H1 (cell line): Measurements from ENCODE around the gene ANXA6. TPM values are rescaled to one million over a fixed set of nuclear protein-coding genes. Genes with fewer than 3 reads are reported as not detected.

Experiments used
- CTCF ChIA-PET: fragments of 300-600 bp; sonication (Branson Sonifier 250); formaldehyde crosslinking; loops from one replicate; lab custom pipeline; 2021; ENCODE audit not compliant: partially characterized antibody; lab: Charles Lee
- POLR2A ChIA-PET: fragments of 300-600 bp; sonication (Branson Sonifier 250); formaldehyde crosslinking; loops from one replicate; lab custom pipeline; 2021; ENCODE audit warnings: inconsistent platforms; ENCODE audit not compliant: partially characterized antibody; lab: Charles Lee
- DNase-seq, 2 experiments: peaks; one replicate each; pipeline versions ENCODE4 v3.0.0 to v3.0.0-alpha.2; 2010 to 2022; ENCODE audit warnings: low spot score in 2 of 2, low read depth in 1 of 2, mixed read lengths in 1 of 2
- FAIRE-seq: peaks from 2 replicates; lab custom pipeline; 2011; peaks lifted over from hg19 to GRCh38; lab: Jason Lieb, UNC
- H2AFZ ChIP-seq: 2 replicates; pipeline ENCODE4 v1.8.1; 2012; ENCODE audit warnings: low read length, inconsistent platforms
- H2AK5ac ChIP-seq: 2 replicates; pipeline ENCODE4 v1.6.1; 2013; ENCODE audit warnings: low read depth, low read length
- H2BK120ac ChIP-seq: replicated peaks from 2 replicates; pipeline ENCODE3; 2013; ENCODE audit warnings: low read depth, low read length, inconsistent platforms
- H2BK12ac ChIP-seq: 2 replicates; pipeline ENCODE4 v1.6.1; 2013; ENCODE audit warnings: low read depth, low read length
- H2BK15ac ChIP-seq: 2 replicates; pipeline ENCODE4 v1.6.1; 2013; ENCODE audit warnings: low read length
- H2BK20ac ChIP-seq: 2 replicates; pipeline ENCODE4 v1.6.1; 2013; ENCODE audit warnings: low read length
- H2BK5ac ChIP-seq: 2 replicates; pipeline ENCODE4 v1.6.1; 2013; ENCODE audit warnings: low read depth, low read length
- H3K14ac ChIP-seq: 2 replicates; pipeline ENCODE4 v1.6.1; 2013; ENCODE audit warnings: inconsistent platforms; ENCODE audit not compliant: insufficient read length
- H3K18ac ChIP-seq: 2 replicates; pipeline ENCODE4 v1.6.1; 2013; ENCODE audit warnings: low read length; ENCODE audit errors: extremely low read depth
- H3K23ac ChIP-seq: 2 replicates; pipeline ENCODE4 v1.6.1; 2013; ENCODE audit warnings: inconsistent platforms; ENCODE audit not compliant: insufficient read length
- H3K23me2 ChIP-seq: 2 replicates; pipeline ENCODE4 v1.6.1; 2013; ENCODE audit warnings: low read depth, low read length
- H3K27ac ChIP-seq: 2 replicates; pipeline ENCODE4 v1.6.1; 2011; ENCODE audit warnings: low read depth, low read length, inconsistent platforms
- H3K27me3 ChIP-seq, 4 experiments: replicated peaks in 1 of 4; 1 replicate in 1 of 4; 2 replicates in 3 of 4; pipeline versions ENCODE4 v1.6.1 to v1.8.1; 2011 to 2013; ENCODE audit warnings: low read length in 3 of 4, mild to moderate bottlenecking in 3 of 4, inconsistent platforms in 2 of 4, mixed read lengths in 2 of 4, moderate library complexity in 1 of 4; ENCODE audit not compliant: control insufficient read depth in 3 of 4, insufficient read depth in 3 of 4; ENCODE audit errors: extremely low read depth in 1 of 4
- H3K36me3 ChIP-seq, 4 experiments: 2 replicates each; pipeline versions ENCODE4 v1.6.1 to v1.8.1; 2011 to 2013; ENCODE audit warnings: mild to moderate bottlenecking in 4 of 4, low read length in 3 of 4, moderate library complexity in 2 of 4, control low read depth in 1 of 4, inconsistent platforms in 1 of 4; ENCODE audit not compliant: insufficient read depth in 4 of 4, control insufficient read depth in 2 of 4
- H3K4ac ChIP-seq: replicated peaks from 2 replicates; pipeline ENCODE3; 2013; ENCODE audit warnings: low read length, low read depth, mixed read lengths, inconsistent platforms; ENCODE audit not compliant: insufficient read length
- H3K4me1 ChIP-seq, 4 experiments: replicated peaks in 1 of 4; 1 replicate in 1 of 4; 2 replicates in 3 of 4; pipeline versions ENCODE4 v1.6.1 to v1.8.1; 2011 to 2013; ENCODE audit warnings: low read length in 3 of 4, inconsistent platforms in 2 of 4, mixed read lengths in 1 of 4; ENCODE audit not compliant: insufficient read depth in 4 of 4, control insufficient read depth in 3 of 4
- H3K4me2 ChIP-seq, 2 experiments: 2 replicates each; pipeline versions ENCODE4 v1.6.1 to v1.8.1; 2011 to 2013; ENCODE audit warnings: low read depth in 2 of 2, low read length in 2 of 2, control low read depth in 1 of 2, inconsistent platforms in 1 of 2, mild to moderate bottlenecking in 1 of 2; ENCODE audit not compliant: insufficient read depth in 1 of 2
- H3K4me3 ChIP-seq, 4 experiments: fragments of 200-600, 300-600 bp in 1 of 4; sonication (generic), shearing (Covaris generic), sonication (Bioruptor Twin) in 1 of 4; 2 replicates each; pipeline versions ENCODE4 v1.5.1 to v1.8.1; 2011 to 2016; ENCODE audit warnings: low read length in 4 of 4, low read depth in 3 of 4, control low read depth in 2 of 4, inconsistent platforms in 2 of 4, mild to moderate bottlenecking in 2 of 4, mixed read lengths in 1 of 4, moderate library complexity in 1 of 4; ENCODE audit not compliant: insufficient read depth in 2 of 4; ENCODE audit errors: extremely low read depth in 1 of 4
- H3K56ac ChIP-seq: replicated peaks from 2 replicates; pipeline ENCODE3; 2013; ENCODE audit warnings: low read depth, mild to moderate bottlenecking, mixed read lengths, low read length, inconsistent platforms; ENCODE audit not compliant: insufficient read length
- H3K79me1 ChIP-seq: 2 replicates; pipeline ENCODE4 v1.6.1; 2013; ENCODE audit warnings: low read depth, low read length, control low read depth
- H3K79me2 ChIP-seq, 2 experiments: 2 replicates each; pipeline versions ENCODE4 v1.6.1 to v1.8.1; 2012 to 2013; ENCODE audit warnings: low read length in 2 of 2, mild to moderate bottlenecking in 2 of 2, inconsistent platforms in 1 of 2; ENCODE audit not compliant: insufficient read depth in 2 of 2, control insufficient read depth in 1 of 2
- H3K9ac ChIP-seq, 4 experiments: replicated peaks in 1 of 4; 1 replicate in 1 of 4; 2 replicates in 3 of 4; pipeline versions ENCODE4 v1.6.1 to v1.8.1; 2011 to 2013; ENCODE audit warnings: low read depth in 3 of 4, low read length in 3 of 4, control low read depth in 2 of 4, mild to moderate bottlenecking in 2 of 4, moderate library complexity in 2 of 4, inconsistent platforms in 1 of 4; ENCODE audit errors: extremely low read depth in 1 of 4
- H3K9me3 ChIP-seq, 2 experiments: 2 replicates each; pipeline versions ENCODE4 v1.6.1 to v1.8.1; 2012 to 2013; ENCODE audit warnings: mild to moderate bottlenecking in 2 of 2, moderate library complexity in 2 of 2, control low read depth in 1 of 2, inconsistent platforms in 1 of 2, low read depth in 1 of 2, low read length in 1 of 2, mixed read lengths in 1 of 2; ENCODE audit not compliant: insufficient read depth in 2 of 2
- H4K20me1 ChIP-seq, 2 experiments: replicated peaks in 1 of 2; 2 replicates each; pipeline versions ENCODE3 to v1.8.1; 2011 to 2013; ENCODE audit warnings: inconsistent platforms in 2 of 2, low read length in 2 of 2, mild to moderate bottlenecking in 1 of 2; ENCODE audit not compliant: insufficient read depth in 2 of 2, control insufficient read depth in 1 of 2
- H4K5ac ChIP-seq: 2 replicates; pipeline ENCODE4 v1.6.1; 2013; ENCODE audit warnings: low read length, low read depth, mixed read lengths, inconsistent platforms; ENCODE audit not compliant: insufficient read length
- H4K8ac ChIP-seq: 2 replicates; pipeline ENCODE4 v1.8.0; 2013; ENCODE audit warnings: mild to moderate bottlenecking, moderate library complexity, low read length, inconsistent platforms; ENCODE audit not compliant: insufficient read depth; ENCODE audit errors: extremely low read depth
- H4K91ac ChIP-seq: replicated peaks from 2 replicates; pipeline ENCODE3; 2013; ENCODE audit warnings: low read length, mixed read lengths, inconsistent platforms; ENCODE audit not compliant: insufficient read length
- GTF2F1 ChIP-seq: IDR thresholded peaks from 2 replicates; pipeline ENCODE4 v1.6.1; 2012; ENCODE audit warnings: low read depth, low read length, improper control_type of control experiment, borderline replicate concordance
- PHF8 ChIP-seq: fragments of 200-600 bp; sonication (generic); conservative IDR thresholded peaks from 2 replicates; pipeline ENCODE4 v1.7.1; 2012; ENCODE audit warnings: low read depth, mild to moderate bottlenecking, inconsistent platforms, low read length, moderate library complexity
- WGBS, 2 experiments: shearing (Covaris generic) in 1 of 2; methylation state at CpG; one replicate each; pipeline versions ENCODE4 v1.1.6 to v1.1.7; 2013 to 2015; ENCODE audit warnings: low lambda C conversion rate in 2 of 2, mixed read lengths in 2 of 2, inconsistent platforms in 1 of 2, low coverage in 1 of 2, missing lambda C conversion rate in 1 of 2; ENCODE audit not compliant: insufficient replicate concordance in 2 of 2, insufficient coverage in 1 of 2, insufficient read length in 1 of 2; ENCODE audit errors: extremely low coverage in 1 of 2, missing lambda C conversion rate in 1 of 2; 5-methylcytosine and 5-hydroxymethylcytosine counted together
- polyA plus RNA-seq, 7 experiments: library from polyadenylated mRNA; depleted of rRNA in 3 of 7; stranded (reverse) in 5 of 7; unstranded in 2 of 7; fragments of >200 nt in 5 of 7; fragments of 200-250 nt in 2 of 7; gene quantifications; 1 replicate in 5 of 7; 2 replicates in 1 of 7; 4 replicates in 1 of 7; pipeline versions ENCODE4 v1.2.1 to v1.2.3, GENCODE V29; 2011 to 2013; ENCODE audit warnings: missing spikeins in 2 of 7, mixed read lengths in 2 of 7
- total RNA-seq: library from RNA; stranded (reverse); fragmentation: NEBNext Ultra II Directional; extraction: Animal tissue kit (Norgen Biotek cat#: 25700); gene quantifications from 2 replicates; pipeline ENCODE4 v1.2.1, GENCODE V29; 2021

ANXA6 gene
- total and polyA plus RNA-seq, 2 of the 8 experiments (the other 6 are each of a cell fraction or from before 2014, with no cell fraction given), result 61.3 to 78.6 TPM

- no peak overlapping the region for H3K27ac ChIP-seq
- peaks cover 11 to 24% (median 18%) of the 10 kb centered on the region in 4 experiments; a peak in 7 of 8 replicates for H3K36me3 ChIP-seq
- H2BK12ac ChIP-seq, result no peak overlapping the region
- H4K8ac ChIP-seq, result no peak overlapping the region
- no peak overlapping the region for H2BK5ac ChIP-seq
- H3K27me3 ChIP-seq, result no peaks in the 10 kb centered on the region
- no peak overlapping the region for H2BK120ac ChIP-seq
- H3K4me3 ChIP-seq, result no peak overlapping the region
- H4K20me1 ChIP-seq, result peaks cover 2 to 7% of the 10 kb centered on the region in 2 experiments
- no peak overlapping the region for H3K14ac ChIP-seq
- H3K23ac ChIP-seq, result no peak overlapping the region
- H3K9ac ChIP-seq, result no peak overlapping the region
- no peaks in the 10 kb centered on the region for H3K79me2 ChIP-seq
- H3K4ac ChIP-seq, result no peak overlapping the region
- FAIRE-seq, result no peak
- TF ChIP-seq PHF8 (no peak), GTF2F1 (no peak)
- no peaks in the 10 kb centered on the region; the same call in 1 of the 2 replicates for H3K23me2 ChIP-seq
- no peaks in the 10 kb centered on the region; a peak in 1 of 7 replicates for H3K4me1 ChIP-seq
- H3K9me3 ChIP-seq, result no peaks in the 10 kb centered on the region
- no peak overlapping the region for H3K56ac ChIP-seq
- H2BK20ac ChIP-seq, result no peak overlapping the region
- 82% methylated on average over 8 of the region's 8 CpGs; no CpG with 5 or more reads in 1 of the 2 experiments for WGBS, 2 experiments
- no peaks in the 10 kb centered on the region for H3K79me1 ChIP-seq
- no peak overlapping the region for H4K91ac ChIP-seq
- DNase-seq, result no peak
- H3K4me2 ChIP-seq, result no peak overlapping the region
- CTCF ChIA-PET, result interaction anchor here (0.6 to 39.8 kb wide), 8 partner anchors 10 to 393 kb away, joined by 3 to 810 read pairs (median 23); partner anchors contain the start of gene ANXA6
- H4K5ac ChIP-seq, result no peak overlapping the region
- H2BK15ac ChIP-seq, result no peak overlapping the region
- POLR2A ChIA-PET, result interaction anchor here (0.9 to 1.3 kb wide), 3 partner anchors 15 to 36 kb away, joined by 3 read pairs; no protein-coding TSS in a partner anchor
- no peak overlapping the region for H2AK5ac ChIP-seq
- no peak overlapping the region for H3K18ac ChIP-seq
- no peak overlapping the region for H2AFZ ChIP-seq
Measured at GRCh38 chr5:151130235-151130921, 27.2 kb downstream of the ANXA6 start.
